ELF-1 (cell line): Measurements from ENCODE around the gene COL4A6.
"Not testable (repeated sequence)": the region's sequence is repeated elsewhere in the genome, so short reads cannot be mapped to it uniquely, and the experiment has no call there.

Experiments
- DNase-seq: peaks from one replicate; pipeline ENCODE4 v3.0.0-alpha.2; 2016; ENCODE audit warnings: low read depth, low spot score

COL4A6 gene

DNA sequence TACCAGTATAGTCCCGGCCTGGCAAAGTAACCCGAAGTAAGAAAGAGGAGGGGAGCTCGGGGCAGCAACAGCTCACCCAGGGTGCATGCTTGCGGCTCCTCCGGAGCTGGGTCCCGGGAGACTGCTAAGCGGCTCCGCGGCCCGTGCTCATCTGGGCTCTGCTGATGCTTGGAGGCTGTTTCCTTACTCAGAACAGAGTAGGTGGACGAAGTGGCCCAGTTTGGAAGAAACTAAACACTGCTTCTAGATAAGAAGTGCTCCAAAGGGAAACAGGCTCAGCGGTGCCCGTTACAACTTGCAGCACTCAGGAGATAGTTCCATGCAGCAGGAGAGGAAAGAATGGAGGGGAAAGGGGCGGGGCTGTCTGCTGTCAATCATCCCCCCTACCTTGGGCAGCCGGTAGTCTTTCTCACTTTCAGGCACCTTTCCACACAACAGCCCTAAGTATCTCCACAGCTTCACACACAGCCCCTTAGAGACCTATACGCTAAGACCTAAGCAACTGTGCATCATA lies at the start of gene COL4A6:
Gene COL4A6, minus strand, starts transcription at position 313 of the 514 bp plus-strand sequence. Its CDS starts 226 bp downstream, at position 87.
- peak; percentile 93 for DNase-seq

DNA sequence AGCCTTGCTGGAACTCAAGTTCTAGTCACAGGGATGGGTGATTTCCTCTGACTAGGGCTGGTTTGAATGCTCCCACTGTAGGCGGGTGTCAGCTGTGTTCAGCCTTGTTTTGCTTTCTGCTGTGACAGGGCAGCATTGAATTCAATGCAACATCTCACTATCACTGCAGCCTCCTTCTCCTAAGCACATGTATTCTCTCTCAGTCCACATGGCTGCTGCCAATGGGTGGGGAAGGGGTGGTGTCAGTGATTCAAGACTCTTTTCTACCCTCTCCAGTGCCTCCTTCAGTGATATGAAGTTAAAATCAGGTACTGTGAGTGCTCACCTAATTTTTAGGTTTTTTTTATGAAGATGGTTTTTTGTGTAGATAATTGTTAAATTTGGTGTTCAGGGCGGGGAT lies 47.7 kb upstream of the COL4A6 start:
- no peak for DNase-seq

DNA sequence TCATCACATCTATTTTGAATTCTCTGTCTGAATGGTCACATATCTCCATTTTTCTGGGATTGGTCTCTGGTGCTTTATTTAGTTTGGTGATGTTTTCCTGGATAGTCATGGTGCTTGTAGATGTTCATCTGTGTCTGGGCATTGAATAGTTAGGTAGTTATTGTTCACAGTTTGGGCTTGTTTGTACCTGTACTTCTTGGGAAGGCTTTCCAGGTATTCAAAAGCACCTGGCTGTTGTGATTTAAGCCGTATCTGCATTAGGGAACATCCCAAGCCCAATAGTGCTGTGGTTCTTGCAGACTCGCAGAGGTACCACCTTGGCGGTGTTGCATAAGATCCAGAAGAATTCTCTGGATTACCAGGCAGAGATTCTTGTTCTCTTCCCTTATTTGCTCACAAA lies 46.0 kb upstream of the COL4A6 start:
- no peak for DNase-seq

DNA sequence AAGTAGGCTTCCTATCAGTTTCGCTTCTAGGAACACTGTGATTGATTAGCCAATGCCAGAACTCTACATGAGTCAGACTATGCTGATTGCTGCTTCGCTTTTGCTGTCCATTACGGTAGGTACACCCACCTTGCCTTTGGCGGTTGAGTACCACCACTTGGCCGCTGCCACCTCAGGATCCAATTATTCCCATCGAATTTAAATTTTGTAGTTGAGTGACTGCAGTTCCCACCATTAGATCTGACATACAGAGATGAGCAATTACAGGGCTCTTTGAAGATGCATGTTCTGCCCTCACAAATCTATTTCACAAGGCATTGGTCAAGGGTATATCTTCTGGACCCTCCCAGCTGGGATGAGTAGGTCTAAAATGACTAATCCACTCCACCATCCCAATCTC lies 43.3 kb upstream of the COL4A6 start:
- not testable (repeated sequence) for DNase-seq

DNA sequence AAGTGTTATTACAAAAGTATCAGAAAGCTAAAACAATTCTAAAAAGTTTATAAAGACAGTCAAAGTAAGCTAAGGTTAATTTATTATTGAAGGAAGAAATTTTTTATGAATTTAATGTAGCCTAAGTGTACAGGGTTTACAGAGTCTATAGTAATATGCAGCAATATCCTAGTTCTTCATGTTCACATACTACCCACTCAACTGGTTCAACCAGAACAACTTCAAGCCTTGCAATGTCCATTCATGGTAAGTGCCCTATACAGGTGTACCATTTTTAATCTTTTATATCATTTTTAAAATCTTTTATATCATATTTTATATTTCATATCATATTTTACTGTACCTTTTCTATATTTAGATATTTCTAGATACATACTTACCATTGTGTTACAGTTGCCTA lies 35.8 kb upstream of the COL4A6 start:
- no peak for DNase-seq

DNA sequence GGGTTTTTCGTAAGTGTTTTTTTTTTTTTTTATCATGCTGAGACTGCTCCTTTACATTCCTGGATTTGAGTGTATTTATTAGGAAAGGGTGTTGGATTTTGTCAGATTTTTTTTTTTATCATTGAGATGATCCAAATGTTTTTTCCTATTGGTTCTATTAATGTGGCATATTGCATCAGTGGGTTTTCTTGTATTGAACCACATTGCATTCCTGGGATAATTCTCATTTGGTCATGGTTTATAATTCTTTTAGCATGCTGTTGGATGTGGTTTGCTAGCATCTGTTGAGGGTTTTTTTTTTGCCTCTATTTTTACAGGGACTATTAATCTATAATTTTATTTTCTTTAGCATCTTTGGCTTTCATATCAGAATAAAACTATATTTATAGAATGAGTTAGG lies 30.3 kb upstream of the COL4A6 start:
- no peak for DNase-seq

DNA sequence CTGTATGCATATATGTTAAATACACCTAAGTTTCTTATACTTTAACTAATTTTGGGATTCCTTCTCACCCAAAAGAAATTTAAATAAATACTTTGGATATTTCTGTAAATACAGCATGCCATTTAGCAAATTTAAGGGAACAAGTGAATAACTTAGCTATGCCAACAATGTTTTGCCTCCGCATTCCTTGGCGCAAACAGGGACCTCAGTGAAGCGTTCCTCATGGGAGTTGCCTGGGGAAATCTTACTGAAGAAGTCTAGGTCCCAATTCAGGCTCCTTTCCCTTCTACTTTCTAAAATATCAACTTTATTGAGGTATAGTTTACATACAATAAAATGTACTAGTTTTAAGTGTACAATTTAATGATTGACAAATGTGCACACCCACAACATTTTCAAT lies 26.4 kb upstream of the COL4A6 start:
- peak; percentile 35 for DNase-seq

DNA sequence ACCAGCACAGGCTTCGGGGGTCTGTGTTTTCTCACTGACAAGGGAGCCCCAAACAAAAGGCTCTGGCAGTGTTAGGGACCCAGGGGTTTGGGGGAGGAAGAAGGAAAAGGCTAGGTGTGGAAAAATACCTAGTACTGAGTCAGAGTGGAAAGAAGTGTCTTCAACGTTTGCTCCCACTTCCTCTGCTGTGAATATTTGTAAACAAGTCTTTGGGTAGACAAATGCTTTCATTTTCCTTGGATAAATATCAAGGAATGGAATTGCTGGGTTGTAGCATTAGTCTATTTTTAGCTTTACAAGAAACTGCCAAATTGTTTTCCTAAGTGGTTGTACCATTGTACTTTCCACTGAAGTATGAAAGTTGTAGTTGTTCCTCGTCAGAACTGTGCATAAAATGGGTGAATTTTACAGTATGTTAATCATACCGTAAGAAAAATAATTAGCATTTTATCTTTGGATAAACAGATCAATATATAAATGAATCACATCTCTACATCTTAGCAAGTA lies 18.8 kb upstream of the COL4A6 start:
- no peak for DNase-seq

DNA sequence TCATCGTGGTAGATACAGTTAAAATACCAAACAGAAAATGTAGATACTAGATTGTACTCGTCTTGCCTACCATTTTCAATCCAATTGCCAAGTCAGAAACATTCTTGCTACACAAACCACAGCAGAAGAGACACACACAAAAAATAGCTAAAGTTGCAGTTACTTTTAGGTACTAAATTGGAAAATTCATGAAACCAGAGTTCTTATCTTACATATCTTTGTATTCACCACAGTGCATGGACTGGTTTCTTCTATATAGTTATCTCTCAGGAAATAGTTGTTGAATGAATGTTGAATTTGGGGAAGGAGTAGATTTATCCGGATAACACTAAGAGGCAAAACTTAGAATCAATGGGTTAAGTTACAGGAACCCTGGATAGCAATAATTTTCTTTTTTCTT lies 15.6 kb upstream of the COL4A6 start:
- DNase-seq = no peak

DNA sequence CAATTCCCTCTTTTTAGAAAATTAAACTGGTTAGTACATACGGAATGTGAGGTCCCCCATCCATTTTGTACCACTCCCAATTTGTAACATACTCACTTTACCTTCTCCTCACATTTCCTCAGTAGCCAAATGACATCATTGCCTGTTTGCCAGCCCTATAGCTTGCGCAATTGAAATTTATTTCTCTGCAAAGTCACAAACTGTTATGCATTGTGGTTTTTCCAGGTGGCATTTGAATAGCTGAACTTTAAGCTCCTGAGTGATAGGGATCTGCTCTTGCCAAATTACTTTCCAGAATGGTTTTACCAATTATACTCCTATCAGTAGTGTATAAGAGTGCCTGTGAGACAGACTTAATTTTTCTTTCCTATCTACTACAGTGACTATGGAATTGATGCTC lies 9.1 kb upstream of the COL4A6 start:
- DNase-seq = no peak

DNA sequence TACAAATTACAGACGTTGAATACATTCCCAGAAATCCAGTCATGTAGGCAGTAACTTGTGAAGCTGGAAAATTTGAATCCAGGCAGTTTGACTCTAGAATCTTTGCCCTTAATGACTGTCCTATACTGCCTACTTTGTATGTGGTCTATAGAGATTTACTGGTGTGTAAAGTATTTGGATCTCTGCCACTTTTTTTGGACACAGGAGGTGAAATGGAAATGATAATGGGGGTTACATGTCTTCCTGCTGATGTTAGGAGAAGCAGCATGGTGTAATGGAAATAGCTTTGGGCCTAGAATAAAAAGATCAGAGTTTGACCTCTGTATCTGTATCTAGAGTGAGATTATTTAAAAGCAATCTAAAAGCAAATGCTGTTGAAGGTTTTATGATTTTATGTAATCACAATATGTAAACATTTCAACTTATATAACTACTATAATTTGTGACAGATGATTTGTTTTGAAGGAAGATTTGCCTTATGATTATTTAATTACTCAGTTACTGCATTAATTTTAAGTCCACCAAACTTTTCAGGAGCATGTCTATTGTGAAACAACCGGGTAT lies 4.8 kb upstream of the COL4A6 start:
- DNase-seq = no peak

DNA sequence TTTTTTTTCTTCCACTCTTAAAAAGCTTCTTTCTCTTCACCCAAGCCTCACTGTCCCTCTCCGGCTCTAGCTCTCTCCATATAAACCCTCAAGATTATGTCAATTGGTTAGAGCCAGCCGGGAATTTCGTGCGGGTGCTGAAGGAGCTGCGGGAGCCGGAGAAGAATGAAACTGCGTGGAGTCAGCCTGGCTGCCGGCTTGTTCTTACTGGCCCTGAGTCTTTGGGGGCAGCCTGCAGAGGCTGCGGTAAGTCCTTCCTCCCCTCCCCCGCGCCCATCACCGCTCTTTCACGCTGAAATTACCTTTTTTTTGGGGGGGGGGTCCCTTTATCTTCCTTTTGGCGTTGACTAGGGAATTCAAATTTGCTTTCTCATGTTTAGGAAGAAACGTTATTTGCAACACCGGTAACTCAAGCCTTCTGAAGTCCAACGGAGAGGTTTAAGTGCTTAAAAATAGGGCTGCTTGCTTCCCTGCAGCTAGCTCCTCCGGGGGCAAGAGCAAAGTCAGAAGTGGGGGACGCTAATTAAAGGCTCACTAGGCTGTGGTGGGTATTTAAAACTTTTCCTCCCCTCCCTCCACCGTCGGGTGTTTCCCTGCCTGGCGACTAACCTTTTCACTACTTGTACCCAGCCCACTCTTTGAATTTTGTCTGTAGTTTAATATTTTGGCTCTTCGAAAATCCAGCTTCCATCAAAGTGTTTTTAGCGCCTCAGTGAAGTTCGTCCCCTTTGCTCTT lies 1.9 kb upstream of the COL4A6 start:
- DNase-seq = peak; percentile 60

DNA sequence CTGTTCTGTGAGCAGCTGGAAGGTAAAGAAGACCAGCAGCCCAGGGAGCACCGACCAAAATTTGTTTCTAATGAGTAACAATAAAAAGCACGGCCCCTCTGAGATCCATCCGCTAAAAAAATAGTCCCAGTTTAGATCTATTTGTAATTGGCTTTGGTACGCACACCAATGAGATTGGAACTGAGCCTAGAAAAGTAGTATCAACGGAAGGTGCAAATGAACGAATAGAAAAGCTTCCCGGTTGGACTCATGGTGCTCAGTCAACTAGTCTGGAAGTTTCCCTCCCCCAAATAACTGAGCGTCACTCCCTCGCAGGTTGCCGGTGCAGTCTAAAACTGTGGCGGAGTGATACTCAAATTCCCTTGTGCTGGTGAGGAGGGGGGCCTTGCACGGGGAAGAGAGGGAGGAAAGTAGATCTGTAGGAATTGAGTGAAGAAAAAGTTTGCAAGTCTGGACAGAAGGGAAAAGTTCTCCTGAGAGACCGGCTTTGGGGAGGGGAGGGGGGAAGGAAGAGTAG lies 1.3 kb upstream of the COL4A6 start, which contains the start of gene COL4A5:
Gene COL4A5, plus strand, starts transcription at position 413 of the 517 bp plus-strand sequence. CDS start 288 bp downstream, outside the sequence.
- peak; percentile 95 for DNase-seq

DNA sequence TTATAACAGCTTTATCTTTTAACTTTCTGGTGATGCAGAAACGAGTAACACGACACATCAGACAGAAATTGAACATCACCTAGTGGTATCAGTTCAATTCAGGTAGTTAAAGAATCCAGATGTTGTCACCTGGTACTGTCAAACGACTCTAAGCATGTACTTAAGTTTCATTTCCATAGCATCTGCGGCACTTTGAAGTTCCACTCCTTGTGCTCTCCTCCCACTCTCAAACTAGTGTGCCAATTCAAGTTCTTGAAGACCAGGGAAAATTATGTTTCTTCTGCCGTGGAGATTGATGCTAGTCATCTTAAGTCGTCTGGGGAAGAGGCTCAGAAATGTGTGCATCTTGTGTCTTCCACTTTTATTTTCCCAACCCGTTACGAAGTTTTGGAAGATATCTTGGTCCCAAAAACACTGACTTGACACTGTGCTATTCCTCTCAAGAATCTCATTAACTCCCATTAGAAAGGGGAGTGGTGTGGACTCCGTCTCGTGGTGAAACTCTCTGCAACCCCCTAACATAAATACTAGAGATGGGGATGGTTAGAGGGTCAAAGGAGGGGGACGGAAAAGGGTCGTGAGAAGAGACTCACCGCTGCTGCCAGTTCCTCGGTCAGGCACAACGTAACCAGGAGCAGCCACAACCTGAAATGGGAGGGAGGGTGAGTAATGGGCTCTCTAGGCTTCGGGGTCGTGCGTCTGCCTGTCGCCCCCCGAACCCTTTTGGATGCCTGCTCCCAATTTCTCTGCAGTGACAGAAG lies 693 bp downstream of the COL4A6 start:
- no peak for DNase-seq

DNA sequence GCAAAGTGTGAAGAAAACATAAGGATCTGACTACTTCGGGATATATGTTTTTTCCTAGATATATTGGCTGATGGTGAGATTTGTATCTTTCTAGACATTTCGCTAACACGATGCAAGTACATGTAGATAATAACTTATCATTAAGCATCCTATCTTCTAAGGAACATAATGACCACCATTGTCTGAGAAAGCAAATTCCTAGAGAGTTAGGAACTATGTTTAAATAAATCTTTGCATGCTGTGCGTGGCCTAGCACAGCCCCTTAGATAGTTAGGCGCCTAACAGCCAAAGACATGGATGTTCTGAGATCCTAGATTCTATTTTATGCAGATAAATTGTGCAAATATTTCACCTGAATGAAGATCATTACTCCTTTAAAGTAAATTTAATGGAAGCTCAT lies 3.0 kb downstream of the COL4A6 start:
- DNase-seq = no peak

DNA sequence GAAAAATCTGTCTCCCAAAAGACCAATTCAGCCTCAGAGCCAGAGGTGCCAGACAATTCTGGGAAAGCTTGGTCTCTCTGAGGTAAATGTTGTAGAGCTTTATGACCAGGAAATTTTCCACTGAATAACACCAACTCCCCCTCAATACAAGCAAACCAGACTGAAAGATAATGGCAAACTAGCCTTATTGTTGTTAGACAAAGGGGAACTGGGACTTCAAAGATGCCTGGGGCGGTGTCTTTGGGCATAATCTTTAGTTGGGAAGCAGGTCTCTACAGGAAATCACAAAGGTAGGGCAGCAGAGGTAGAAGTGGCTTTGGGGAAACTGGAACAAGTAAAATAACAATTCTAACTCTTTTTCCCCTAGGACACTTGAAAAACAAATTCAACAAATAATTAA lies 12.0 kb downstream of the COL4A6 start:
- DNase-seq = peak; percentile 81

DNA sequence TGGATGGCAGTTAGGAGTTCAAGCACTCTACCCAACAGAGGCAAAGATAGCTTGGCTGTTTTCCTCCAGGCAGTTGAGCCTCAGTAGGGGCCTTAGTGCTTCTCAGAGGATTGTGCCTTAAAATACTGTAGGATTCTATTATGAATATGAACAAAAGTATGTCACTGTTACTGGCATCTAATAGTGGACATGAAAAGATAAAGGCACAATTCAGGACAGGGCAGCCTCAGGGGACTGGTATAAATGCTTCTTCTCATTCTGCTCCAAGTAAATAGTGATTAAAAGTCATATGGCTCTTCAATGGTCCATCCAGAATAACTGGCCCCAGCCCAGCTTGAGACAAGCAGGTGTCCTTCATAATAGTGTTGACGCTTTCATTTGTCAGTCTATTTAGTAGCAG lies 17.7 kb downstream of the COL4A6 start:
- DNase-seq = no peak

DNA sequence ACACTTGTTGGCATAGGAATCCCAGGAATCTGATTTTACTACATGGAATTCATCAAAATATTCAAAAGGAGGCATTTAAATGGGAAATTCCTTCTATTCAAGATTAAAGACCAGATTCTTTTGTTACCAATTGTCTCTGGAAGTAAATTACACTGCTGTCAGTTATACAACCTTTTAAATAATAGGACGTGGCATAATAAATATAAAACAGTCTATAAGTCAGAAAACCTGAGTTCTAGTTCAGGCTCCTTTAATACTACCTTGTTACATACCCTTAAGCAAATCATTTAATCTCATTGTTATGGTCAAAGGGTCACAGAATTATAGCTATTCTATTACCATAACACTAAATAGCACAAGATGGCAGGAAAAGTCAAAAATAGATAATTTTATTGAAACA lies 18.8 kb downstream of the COL4A6 start:
- no peak for DNase-seq

DNA sequence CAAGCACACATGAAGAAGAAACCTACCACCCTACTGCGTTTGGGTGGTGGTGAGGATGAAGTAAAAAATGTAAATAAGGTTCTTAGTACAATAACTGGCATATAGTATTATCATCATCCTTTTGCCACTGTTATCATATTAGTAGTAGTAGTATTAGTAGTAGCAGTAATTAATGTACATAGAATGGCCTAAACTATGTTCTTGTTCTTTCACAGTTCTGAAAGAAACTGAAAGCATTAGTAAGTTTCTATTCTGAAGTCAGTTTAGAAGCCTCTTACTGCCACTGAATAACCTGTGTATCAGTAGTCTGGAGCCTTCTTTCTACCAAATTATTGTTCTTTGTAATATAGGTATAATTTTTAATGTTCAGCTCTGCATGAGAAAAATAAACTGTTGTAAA lies 21.0 kb downstream of the COL4A6 start:
- no peak for DNase-seq

DNA sequence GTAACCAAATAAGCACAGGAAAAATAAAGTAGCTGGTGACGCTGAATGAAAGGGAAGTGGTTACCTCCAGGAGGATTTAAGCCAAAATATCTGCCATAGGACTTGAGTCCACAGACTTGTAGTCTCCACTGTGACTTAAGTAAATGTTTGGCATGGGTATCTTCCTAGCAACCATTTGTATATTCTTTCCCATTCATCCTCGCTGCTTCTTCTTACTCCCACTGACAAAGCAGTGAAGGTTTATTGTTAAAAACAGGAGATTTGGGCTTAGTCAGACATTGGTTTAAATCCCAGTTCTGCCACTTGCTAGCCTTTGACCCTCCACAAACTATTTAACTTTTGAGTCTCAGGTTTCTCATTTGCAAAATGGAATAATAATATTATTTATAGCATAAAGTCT lies 22.3 kb downstream of the COL4A6 start:
- DNase-seq = no peak

DNA sequence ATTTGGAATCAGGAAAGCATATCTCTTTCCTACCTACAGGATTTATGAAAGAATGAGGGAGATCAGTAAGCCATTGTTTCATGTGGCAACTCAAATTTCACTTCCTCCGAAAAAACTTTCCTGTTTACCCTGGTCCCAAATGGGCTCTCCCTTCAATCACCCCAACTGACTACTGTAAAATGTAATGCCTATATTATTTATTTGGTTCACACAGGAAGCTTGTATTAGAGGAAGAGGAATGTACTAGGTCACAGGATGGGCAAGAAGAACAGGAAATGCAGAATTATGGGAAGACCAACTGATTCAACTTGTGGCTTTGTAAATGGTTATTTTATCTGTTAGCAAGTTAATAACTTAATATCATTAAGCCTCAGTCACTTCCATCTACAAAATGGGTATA lies 23.1 kb downstream of the COL4A6 start:
- no peak for DNase-seq

DNA sequence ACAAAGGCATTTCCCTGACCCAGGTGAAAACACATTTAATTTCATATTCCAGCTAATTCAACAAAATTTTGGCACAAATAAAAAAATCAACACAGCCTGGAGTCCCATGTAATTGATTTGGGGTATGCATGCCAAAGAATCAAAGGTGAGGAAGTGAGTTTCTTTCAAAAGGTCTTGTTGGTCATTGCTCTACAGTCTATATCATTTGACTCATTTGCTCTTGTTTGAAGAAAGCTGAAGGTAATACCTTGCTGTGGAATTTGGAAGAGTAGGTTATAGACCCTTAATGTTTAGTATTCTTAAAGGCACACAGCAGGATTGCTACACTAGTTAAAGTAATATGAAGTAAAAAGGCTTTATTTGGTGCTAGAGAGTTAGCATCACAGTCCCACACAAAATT lies 25.4 kb downstream of the COL4A6 start:
- DNase-seq = no peak
